Measurements from ENCODE around the gene PRAMEF6.
"Not testable (repeated sequence)": the region's sequence is repeated elsewhere in the genome, so short reads cannot be mapped to it uniquely, and the experiment has no call there.

GRCh38 chr1:12898170-12898569 lies 49.2 kb downstream of the PRAMEF6 start, which contains the start of gene PRAMEF10:
- not testable (repeated sequence) for TF ChIP-seq CTCF, POLR2AphosphoS5 (IDR thresholded peaks at IDR 0.05)
